ENCODE measurements around the gene MAPKAPK3.

GRCh38 chr3:50642382-50642781, 25.4 kb downstream of the MAPKAPK3 start:
- TF ChIP-seq CTCF (IDR thresholded peaks at IDR 0.05; ENCODE audit: control extremely low read depth in 1 of 3, insufficient read depth in 1 of 3, low read depth in 1 of 3, low read length in 3 of 3) (no peak), POLR2AphosphoS5 (IDR thresholded peaks at IDR 0.05; ENCODE audit: low read depth, low read length) (no peak), CEBPB (IDR thresholded peaks at IDR 0.05; ENCODE audit: low read depth, low read length) (no peak), BACH1 (IDR thresholded peaks at IDR 0.05; ENCODE audit: low read length) (no peak), BRCA1 (IDR thresholded peaks at IDR 0.05; ENCODE audit: low read depth, low read length) (no peak), ATF3 (IDR thresholded peaks at IDR 0.05; ENCODE audit: insufficient read depth, low read depth, low read length) (no peak)
